Suprapubic skin (tissue), 4 donors: Measurements from ENCODE around the gene RAX. TPM values are rescaled to one million over a fixed set of nuclear protein-coding genes. Genes with fewer than 3 reads are reported as not detected.

Source experiments
- DNase-seq, 2 donors: peaks; one replicate each; pipeline ENCODE4 v3.0.0-alpha.2; 2019; ENCODE audit warnings: low spot score in 2 of 2
- H3K27ac ChIP-seq: fragments of 200-600 bp; sonication (generic); one replicate; pipeline ENCODE4 v1.5.1; 2019
- H3K27me3 ChIP-seq: fragments of 200-600 bp; sonication (generic); one replicate; pipeline ENCODE4 v1.5.1; 2019
- H3K36me3 ChIP-seq: fragments of 200-600 bp; sonication (generic); one replicate; pipeline ENCODE4 v1.5.1; 2019
- H3K4me1 ChIP-seq: fragments of 200-600 bp; sonication (generic); one replicate; pipeline ENCODE4 v1.5.1; 2019
- H3K4me3 ChIP-seq: fragments of 200-600 bp; sonication (generic); one replicate; pipeline ENCODE4 v1.5.1; 2019; ENCODE audit warnings: mild to moderate bottlenecking
- H3K9me3 ChIP-seq: fragments of 200-600 bp; sonication (generic); one replicate; pipeline ENCODE4 v1.5.1; 2019
- EP300 ChIP-seq: sonication (generic); formaldehyde crosslinking; IDR thresholded peaks from one replicate; pipeline ENCODE4 v1.6.1; 2017; ENCODE audit warnings: antibody characterized with exemption
- POLR2A ChIP-seq, 2 donors: fragments of 450-650 bp; IDR thresholded peaks; one replicate each; pipeline ENCODE4 v1.6.1; 2017; ENCODE audit warnings: antibody characterized with exemption in 2 of 2, mild to moderate bottlenecking in 2 of 2, moderate library complexity in 2 of 2
- POLR2AphosphoS5 ChIP-seq, 3 donors: sonication (generic); formaldehyde crosslinking; IDR thresholded peaks; one replicate each; pipeline ENCODE4 v1.6.1; 2017; ENCODE audit warnings: antibody characterized with exemption in 3 of 3
- WGBS: methylation state at CpG from one replicate; pipeline ENCODE4 v1.1.5; 2018; 5-methylcytosine and 5-hydroxymethylcytosine counted together
- total RNA-seq, 4 donors: library from RNA; depleted of rRNA; stranded (reverse); fragments of >200 nt; gene quantifications; one replicate each; pipeline ENCODE4 v1.1.0, GENCODE V29; 2016
- TF ChIP-seq, protein P1 (sequence below), 2 donors: fragments of 200-600 bp in 1 of 2; fragments of 450-650 bp in 1 of 2; sonication (generic) in 1 of 2; IDR thresholded peaks; one replicate each; pipeline ENCODE4 v1.5.1; 2016 to 2019; ENCODE audit warnings: antibody characterized with exemption in 2 of 2, mild to moderate bottlenecking in 1 of 2, moderate library complexity in 1 of 2

The RAX gene
- total RNA-seq, 4 donors from 2014 or later = 0.18 TPM; not detected in 3

DNA sequence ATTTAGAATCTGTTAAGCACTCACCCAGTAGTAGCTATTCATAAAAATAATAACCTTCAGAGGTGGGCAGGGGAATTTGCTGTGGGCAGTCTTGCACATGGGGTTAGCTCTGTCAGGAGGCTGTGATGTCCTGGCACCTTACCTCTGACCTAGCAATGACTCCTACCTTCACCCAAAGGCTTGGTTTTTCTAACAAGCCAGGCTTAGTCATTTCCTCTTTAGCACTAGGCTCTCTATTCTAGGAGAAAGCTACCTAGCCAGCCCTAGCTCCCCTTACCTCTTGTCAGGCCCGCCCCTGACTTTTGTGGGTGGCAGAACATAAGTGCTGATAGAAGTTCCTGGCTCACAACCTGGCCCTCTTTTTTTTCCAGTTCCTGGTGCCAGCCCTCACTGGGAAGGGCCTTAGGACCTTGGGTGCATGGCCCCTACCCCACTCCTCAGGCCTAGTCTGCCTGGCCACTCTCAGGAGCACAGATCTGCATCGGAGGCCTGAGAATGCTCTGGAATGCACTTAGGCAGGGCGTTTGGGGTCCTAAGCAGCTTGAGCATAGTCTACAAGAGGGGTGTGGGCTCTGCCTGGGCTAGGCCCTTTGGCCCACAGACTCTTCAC lies 27.5 kb upstream of the RAX start:
- no peaks in the 10 kb centered on the region for H3K36me3 ChIP-seq
- H3K4me3 ChIP-seq = no peak overlapping the region
- no peak for DNase-seq
- no peak overlapping the region for H3K27ac ChIP-seq
- H3K9me3 ChIP-seq = no peaks in the 10 kb centered on the region
- H3K27me3 ChIP-seq = peaks cover 28% of the 10 kb centered on the region
- H3K4me1 ChIP-seq = no peaks in the 10 kb centered on the region
- 94% methylated on average over 3 of the region's 3 CpGs for WGBS
- TF ChIP-seq POLR2AphosphoS5 (IDR thresholded peaks at IDR 0.05) (no peak), EP300 (no peak), POLR2A (IDR thresholded peaks at IDR 0.05) (no peak)
- TF ChIP-seq, protein P1, sequence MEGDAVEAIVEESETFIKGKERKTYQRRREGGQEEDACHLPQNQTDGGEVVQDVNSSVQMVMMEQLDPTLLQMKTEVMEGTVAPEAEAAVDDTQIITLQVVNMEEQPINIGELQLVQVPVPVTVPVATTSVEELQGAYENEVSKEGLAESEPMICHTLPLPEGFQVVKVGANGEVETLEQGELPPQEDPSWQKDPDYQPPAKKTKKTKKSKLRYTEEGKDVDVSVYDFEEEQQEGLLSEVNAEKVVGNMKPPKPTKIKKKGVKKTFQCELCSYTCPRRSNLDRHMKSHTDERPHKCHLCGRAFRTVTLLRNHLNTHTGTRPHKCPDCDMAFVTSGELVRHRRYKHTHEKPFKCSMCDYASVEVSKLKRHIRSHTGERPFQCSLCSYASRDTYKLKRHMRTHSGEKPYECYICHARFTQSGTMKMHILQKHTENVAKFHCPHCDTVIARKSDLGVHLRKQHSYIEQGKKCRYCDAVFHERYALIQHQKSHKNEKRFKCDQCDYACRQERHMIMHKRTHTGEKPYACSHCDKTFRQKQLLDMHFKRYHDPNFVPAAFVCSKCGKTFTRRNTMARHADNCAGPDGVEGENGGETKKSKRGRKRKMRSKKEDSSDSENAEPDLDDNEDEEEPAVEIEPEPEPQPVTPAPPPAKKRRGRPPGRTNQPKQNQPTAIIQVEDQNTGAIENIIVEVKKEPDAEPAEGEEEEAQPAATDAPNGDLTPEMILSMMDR (IDR thresholded peaks at IDR 0.05) = no peak

DNA sequence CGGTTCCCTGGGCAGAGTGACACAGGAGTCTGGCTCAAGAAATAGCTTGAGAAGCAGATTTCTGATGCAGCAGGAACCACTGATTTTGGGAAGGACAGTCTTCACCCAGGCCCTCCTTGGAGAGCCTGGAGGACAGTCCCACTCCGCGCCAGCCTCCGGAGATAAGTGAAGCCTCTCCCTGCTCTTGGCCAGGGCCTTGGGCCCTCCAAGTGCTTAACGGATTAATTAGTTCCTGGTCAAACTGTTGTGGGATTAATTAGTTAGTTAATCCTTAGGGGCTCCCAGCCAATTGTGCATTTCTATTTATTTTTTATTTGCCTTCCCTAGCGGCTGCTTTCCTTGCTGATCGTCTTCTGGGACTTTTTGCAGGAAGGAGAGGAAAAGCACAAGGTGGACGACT lies 25.6 kb upstream of the RAX start:
- no peaks in the 10 kb centered on the region for H3K36me3 ChIP-seq
- no peaks in the 10 kb centered on the region for H3K4me1 ChIP-seq
- H3K27ac ChIP-seq = no peak overlapping the region
- WGBS = 57% methylated on average over 8 of the region's 8 CpGs
- H3K4me3 ChIP-seq = no peak overlapping the region
- TF ChIP-seq POLR2AphosphoS5 (IDR thresholded peaks at IDR 0.05) = no peak
- TF ChIP-seq, protein P1 (IDR thresholded peaks at IDR 0.05) = no peak
- no peak for TF ChIP-seq EP300
- no peak for TF ChIP-seq POLR2A (IDR thresholded peaks at IDR 0.05)
- DNase-seq = no peak
- no peaks in the 10 kb centered on the region for H3K9me3 ChIP-seq
- peaks cover 26% of the 10 kb centered on the region for H3K27me3 ChIP-seq

DNA sequence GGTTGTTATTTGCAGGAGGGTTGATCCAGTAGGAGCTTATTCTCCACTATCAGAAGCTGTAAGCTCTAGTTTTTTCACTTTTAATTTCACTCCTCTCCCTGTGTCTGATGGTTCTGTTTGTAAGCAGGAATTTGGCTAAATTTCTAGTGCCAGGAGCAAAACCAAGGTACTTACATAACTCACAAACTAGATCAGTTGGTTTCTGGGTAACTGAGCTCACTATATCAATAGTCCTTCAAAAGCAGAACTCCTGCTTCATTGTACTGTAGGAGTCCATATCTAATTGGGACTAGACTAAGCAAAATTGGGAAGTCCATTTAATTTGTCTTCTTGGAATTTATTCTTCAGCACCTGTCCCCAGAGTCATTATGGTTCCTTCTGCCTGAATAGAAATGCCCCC lies 20.1 kb upstream of the RAX start:
- Histone ChIP-seq H3K36me3 (no peaks in the 10 kb centered on the region), H3K27ac (no peak overlapping the region), H3K9me3 (no peaks in the 10 kb centered on the region), H3K4me3 (no peak overlapping the region), H3K27me3 (peaks cover 22% of the 10 kb centered on the region), H3K4me1 (no peaks in the 10 kb centered on the region)
- TF ChIP-seq, protein P1 (IDR thresholded peaks at IDR 0.05) = no peak
- TF ChIP-seq POLR2AphosphoS5 (IDR thresholded peaks at IDR 0.05) (no peak), EP300 (no peak), POLR2A (IDR thresholded peaks at IDR 0.05) (no peak)
- DNase-seq = no peak

DNA sequence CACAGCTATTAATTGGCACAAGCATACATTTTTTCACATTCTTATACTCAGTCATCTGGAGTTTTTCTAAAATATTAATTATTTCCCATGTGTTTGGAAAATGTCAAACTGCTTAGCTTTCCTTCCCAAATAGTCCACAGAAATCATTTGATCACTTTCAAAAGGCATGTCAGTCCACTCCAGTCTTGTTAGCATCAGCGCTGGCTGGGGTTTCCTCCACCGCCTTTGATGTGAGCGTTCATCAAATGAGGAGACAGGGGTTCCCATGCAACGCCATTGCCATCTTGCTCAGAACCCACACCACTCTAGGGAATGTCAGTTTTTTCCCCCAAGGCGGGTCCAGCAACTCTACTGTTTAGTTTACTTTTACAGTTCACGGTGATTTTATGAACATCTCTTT lies 13.1 kb upstream of the RAX start:
- no peaks in the 10 kb centered on the region for H3K9me3 ChIP-seq
- H3K36me3 ChIP-seq = no peaks in the 10 kb centered on the region
- no peak overlapping the region for H3K4me3 ChIP-seq
- no peak for DNase-seq
- TF ChIP-seq, protein P1 (IDR thresholded peaks at IDR 0.05) = no peak
- no peak for TF ChIP-seq POLR2A (IDR thresholded peaks at IDR 0.05)
- no peak for TF ChIP-seq EP300
- no peak for TF ChIP-seq POLR2AphosphoS5 (IDR thresholded peaks at IDR 0.05)
- H3K27me3 ChIP-seq = peaks cover 24% of the 10 kb centered on the region
- no peaks in the 10 kb centered on the region for H3K4me1 ChIP-seq
- no peak overlapping the region for H3K27ac ChIP-seq
- 36% methylated on average over 6 of the region's 6 CpGs for WGBS

DNA sequence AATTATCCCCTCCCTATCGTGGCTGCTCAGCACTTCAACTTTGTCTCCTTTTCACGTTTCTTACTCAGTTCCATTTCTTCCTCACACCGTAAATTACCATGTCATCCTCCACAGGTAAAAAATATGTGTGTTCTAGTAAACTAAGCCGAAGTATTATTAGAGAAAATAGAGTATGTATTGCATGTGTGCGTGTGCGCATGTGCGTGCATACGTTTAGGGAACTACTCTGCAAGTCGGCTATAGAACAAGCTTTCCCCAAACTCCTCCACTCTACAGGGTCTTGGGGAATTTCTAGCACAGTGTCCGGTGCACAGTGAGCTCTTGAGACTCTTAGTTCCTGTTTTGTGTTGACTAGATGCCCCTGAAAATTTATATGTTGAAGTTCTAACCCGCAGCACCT lies 9.1 kb upstream of the RAX start:
- no peaks in the 10 kb centered on the region for H3K9me3 ChIP-seq
- TF ChIP-seq, protein P1 (IDR thresholded peaks at IDR 0.05) = no peak
- TF ChIP-seq POLR2AphosphoS5 (IDR thresholded peaks at IDR 0.05) (no peak), EP300 (no peak), POLR2A (IDR thresholded peaks at IDR 0.05) (no peak)
- no peak overlapping the region for H3K27ac ChIP-seq
- no peak for DNase-seq
- H3K4me3 ChIP-seq = no peak overlapping the region
- no peaks in the 10 kb centered on the region for H3K36me3 ChIP-seq
- whole genome bisulfite sequencing = 83% methylated on average over 11 of the region's 11 CpGs
- H3K27me3 ChIP-seq = peaks cover 44% of the 10 kb centered on the region
- H3K4me1 ChIP-seq = no peaks in the 10 kb centered on the region
